Mesendoderm (in vitro differentiated cells): Measurements from ENCODE around the gene GLRX5. TPM values are rescaled to one million over a fixed set of nuclear protein-coding genes. Genes with fewer than 3 reads are reported as not detected.

Source experiments
- DNase-seq: peaks from one replicate; pipeline ENCODE4 v3.0.0; 2013
- H2AK5ac ChIP-seq: 2 replicates; pipeline ENCODE4 v1.6.1; 2013; ENCODE audit warnings: low read length, inconsistent platforms
- H2BK120ac ChIP-seq: 2 replicates; pipeline ENCODE4 v1.6.1; 2013; ENCODE audit warnings: low read depth, mild to moderate bottlenecking, low read length, moderate library complexity, mixed read lengths
- H2BK15ac ChIP-seq: replicated peaks from 2 replicates; pipeline ENCODE4 v1.6.1; 2013; ENCODE audit warnings: low read depth, mild to moderate bottlenecking, moderate library complexity
- H2BK5ac ChIP-seq: 2 replicates; pipeline ENCODE4 v1.6.1; 2013; ENCODE audit warnings: low read length, inconsistent platforms
- H3K18ac ChIP-seq: 2 replicates; pipeline ENCODE4 v1.6.1; 2013; ENCODE audit warnings: mild to moderate bottlenecking, low read length, mixed read lengths
- H3K23ac ChIP-seq: one replicate; pipeline ENCODE4 v1.6.1; 2013; ENCODE audit warnings: low read length
- H3K27ac ChIP-seq: 2 replicates; pipeline ENCODE4 v1.5.1; 2013; ENCODE audit warnings: low read depth, mild to moderate bottlenecking, inconsistent platforms, low read length, moderate library complexity
- H3K27me3 ChIP-seq: 2 replicates; pipeline ENCODE4 v1.6.1; 2013; ENCODE audit warnings: low read length, control low read depth, mild to moderate bottlenecking, inconsistent platforms; ENCODE audit not compliant: insufficient read depth, poor library complexity
- H3K36me3 ChIP-seq: 2 replicates; pipeline ENCODE4 v1.6.1; 2013; ENCODE audit warnings: low read length, inconsistent platforms; ENCODE audit not compliant: control insufficient read depth, insufficient read depth
- H3K4ac ChIP-seq: one replicate; pipeline ENCODE4 v1.6.1; 2013; ENCODE audit warnings: low read depth, mild to moderate bottlenecking, low read length, moderate library complexity
- H3K4me1 ChIP-seq: 2 replicates; pipeline ENCODE4 v1.6.1; 2013; ENCODE audit warnings: low read depth, low read length, inconsistent platforms; ENCODE audit not compliant: control insufficient read depth
- H3K4me2 ChIP-seq: 2 replicates; pipeline ENCODE4 v1.6.1; 2013; ENCODE audit warnings: low read length
- H3K4me3 ChIP-seq: 2 replicates; pipeline ENCODE4 v1.5.1; 2013; ENCODE audit warnings: mild to moderate bottlenecking, low read length
- H3K56ac ChIP-seq: one replicate; pipeline ENCODE4 v1.6.1; 2013; ENCODE audit warnings: low read length
- H3K79me1 ChIP-seq: 2 replicates; pipeline ENCODE4 v1.6.1; 2013; ENCODE audit warnings: low read length, inconsistent platforms
- H3K79me2 ChIP-seq: 2 replicates; pipeline ENCODE4 v1.6.1; 2013; ENCODE audit warnings: mild to moderate bottlenecking, low read length; ENCODE audit not compliant: control insufficient read depth, insufficient read depth
- H3K9ac ChIP-seq: 2 replicates; pipeline ENCODE4 v1.6.1; 2013; ENCODE audit warnings: low read length, inconsistent platforms
- H4K5ac ChIP-seq: one replicate; pipeline ENCODE4 v1.6.1; 2013; ENCODE audit warnings: low read length
- H4K8ac ChIP-seq: one replicate; pipeline ENCODE4 v1.6.1; 2013; ENCODE audit warnings: low read depth, mild to moderate bottlenecking, control low read depth, low read length, moderate library complexity
- WGBS: extraction: QIAGEN DNeasy Blood & Tissue Kit; methylation state at CpG from one replicate; pipeline ENCODE4 v1.1.7; 2013; ENCODE audit warnings: low lambda C conversion rate, missing lambda C conversion rate; ENCODE audit not compliant: insufficient coverage; ENCODE audit errors: extremely low coverage; 5-methylcytosine and 5-hydroxymethylcytosine counted together
- polyA plus RNA-seq, 2 experiments: library from polyadenylated mRNA; stranded (reverse); fragments of 200-250 nt; gene quantifications; one replicate each; pipeline ENCODE4 v1.2.3, GENCODE V29; 2013

GLRX5 gene
- polyA plus RNA-seq (2013, experiment 1 of 2): 71.4 TPM
- 69.3 TPM for polyA plus RNA-seq (2013, experiment 2 of 2)

DNA sequence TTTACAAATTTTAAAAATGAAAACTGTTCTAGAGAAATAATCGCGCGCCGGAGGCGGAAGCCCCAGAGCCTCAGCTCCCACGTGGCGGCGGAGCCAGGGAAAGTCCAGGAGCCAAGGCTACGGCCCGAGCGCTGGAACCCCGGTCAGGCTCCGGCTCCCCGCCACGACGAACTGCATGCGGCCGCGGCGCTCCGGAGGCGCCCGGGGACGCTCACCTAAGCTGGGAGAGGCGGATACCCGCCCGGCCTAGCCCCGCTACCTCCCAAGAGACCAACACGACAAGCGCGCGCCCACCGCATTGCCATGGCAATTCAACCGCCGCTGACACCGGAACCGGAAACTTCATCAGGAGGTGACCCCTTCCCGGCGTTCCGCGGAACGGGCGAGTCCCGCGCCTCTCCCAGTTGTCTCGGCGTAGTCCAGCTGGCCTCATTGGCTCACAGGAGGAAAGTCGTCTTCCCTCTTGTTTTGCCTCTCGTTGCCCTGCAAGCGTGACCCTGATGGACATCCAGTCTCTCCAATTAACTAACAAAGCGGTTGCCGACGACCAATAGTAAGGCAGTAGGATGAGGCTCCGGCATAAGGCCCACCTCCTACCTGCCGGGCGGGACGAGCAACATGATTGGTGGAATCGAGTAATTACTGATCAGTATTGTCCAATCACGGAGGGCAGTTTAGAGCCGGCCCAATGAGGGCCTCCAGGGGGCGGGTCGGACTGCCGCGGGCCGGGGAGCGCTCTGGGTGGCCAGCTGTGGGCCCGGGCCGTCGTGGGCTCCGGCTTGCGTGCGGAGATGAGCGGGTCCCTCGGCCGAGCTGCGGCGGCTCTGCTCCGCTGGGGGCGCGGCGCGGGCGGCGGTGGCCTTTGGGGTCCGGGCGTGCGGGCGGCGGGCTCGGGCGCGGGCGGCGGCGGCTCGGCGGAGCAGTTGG lies at the start of gene GLRX5:
Gene GLRX5, plus strand, starts transcription at position 752 of the 927 bp plus-strand sequence. Its CDS starts 40 bp downstream, at position 792.
- peaks cover 69% of the 10 kb centered on the region for H3K79me2 ChIP-seq
- H3K4me2 ChIP-seq: peak within 1 kb of the TSS; percentile 98
- no peak within 1 kb of the TSS for H2BK120ac ChIP-seq
- peak within 1 kb of the TSS; percentile 86 for H3K4me3 ChIP-seq
- peak within 1 kb of the TSS; percentile 2 for H3K4ac ChIP-seq
- WGBS: no CpG with 5 or more reads among the region's 97 CpGs
- H3K23ac ChIP-seq: peak within 1 kb of the TSS; percentile 70
- H3K36me3 ChIP-seq: no peaks in the 10 kb centered on the region
- peak within 1 kb of the TSS; percentile 96 for H3K56ac ChIP-seq
- H3K9ac ChIP-seq: peak within 1 kb of the TSS; percentile 93
- H3K27me3 ChIP-seq: no peaks in the 10 kb centered on the region
- no peak within 1 kb of the TSS for H4K5ac ChIP-seq
- peak; percentile 100 for DNase-seq
- peaks cover 6% of the 10 kb centered on the region for H3K4me1 ChIP-seq
- peak within 1 kb of the TSS; percentile 83 for H3K18ac ChIP-seq
- H2AK5ac ChIP-seq: no peak within 1 kb of the TSS
- peaks cover 26% of the 10 kb centered on the region for H3K79me1 ChIP-seq
- H4K8ac ChIP-seq: no peak within 1 kb of the TSS
- no peak within 1 kb of the TSS for H2BK15ac ChIP-seq
- no peak within 1 kb of the TSS for H2BK5ac ChIP-seq
- peak within 1 kb of the TSS; percentile 80 for H3K27ac ChIP-seq

DNA sequence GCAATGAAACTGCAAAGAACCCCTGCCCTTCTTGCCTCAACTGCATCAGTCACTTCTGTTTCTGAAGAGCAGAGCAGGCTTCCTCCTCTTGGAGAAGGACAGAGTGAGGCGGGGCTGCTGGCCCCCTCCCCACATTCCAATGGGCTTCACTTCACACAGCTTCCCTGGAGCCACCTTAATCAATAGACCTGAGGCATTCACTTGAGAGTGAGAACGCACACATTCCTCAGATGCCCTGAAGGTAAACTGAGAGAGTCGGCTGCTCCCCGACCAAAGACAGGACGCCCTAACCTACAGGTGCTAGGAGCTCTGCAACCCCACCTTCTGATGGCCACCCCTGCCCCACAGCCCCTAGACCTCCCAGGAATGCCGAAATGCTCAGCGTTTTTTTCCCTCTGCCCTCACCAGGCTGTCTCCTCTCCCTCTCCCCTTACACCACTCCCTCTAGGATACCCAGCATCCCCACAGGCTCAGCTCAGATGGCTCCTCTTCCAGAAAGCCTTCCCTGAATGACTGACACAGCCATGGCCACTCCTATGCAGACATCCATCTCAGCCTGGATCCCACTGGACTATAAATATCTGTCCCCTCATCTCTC lies 49.5 kb upstream of the GLRX5 start:
- Histone ChIP-seq H3K23ac (no peak overlapping the region), H3K9ac (no peak overlapping the region), H2BK120ac (no peak overlapping the region), H3K27ac (no peak overlapping the region), H3K4me1 (no peaks in the 10 kb centered on the region), H4K5ac (no peak overlapping the region), H2BK15ac (no peak overlapping the region), H3K18ac (no peak overlapping the region), H3K79me2 (no peaks in the 10 kb centered on the region), H2BK5ac (no peak overlapping the region), H3K27me3 (no peaks in the 10 kb centered on the region), H3K4me2 (no peak overlapping the region), H3K4me3 (no peak overlapping the region), H3K79me1 (no peaks in the 10 kb centered on the region), H3K56ac (peak overlapping the region; percentile 12), H4K8ac (no peak overlapping the region), H2AK5ac (no peak overlapping the region), H3K36me3 (no peaks in the 10 kb centered on the region), H3K4ac (no peak overlapping the region)
- DNase-seq: peak; percentile 72
- no CpG with 5 or more reads among the region's 7 CpGs for WGBS

DNA sequence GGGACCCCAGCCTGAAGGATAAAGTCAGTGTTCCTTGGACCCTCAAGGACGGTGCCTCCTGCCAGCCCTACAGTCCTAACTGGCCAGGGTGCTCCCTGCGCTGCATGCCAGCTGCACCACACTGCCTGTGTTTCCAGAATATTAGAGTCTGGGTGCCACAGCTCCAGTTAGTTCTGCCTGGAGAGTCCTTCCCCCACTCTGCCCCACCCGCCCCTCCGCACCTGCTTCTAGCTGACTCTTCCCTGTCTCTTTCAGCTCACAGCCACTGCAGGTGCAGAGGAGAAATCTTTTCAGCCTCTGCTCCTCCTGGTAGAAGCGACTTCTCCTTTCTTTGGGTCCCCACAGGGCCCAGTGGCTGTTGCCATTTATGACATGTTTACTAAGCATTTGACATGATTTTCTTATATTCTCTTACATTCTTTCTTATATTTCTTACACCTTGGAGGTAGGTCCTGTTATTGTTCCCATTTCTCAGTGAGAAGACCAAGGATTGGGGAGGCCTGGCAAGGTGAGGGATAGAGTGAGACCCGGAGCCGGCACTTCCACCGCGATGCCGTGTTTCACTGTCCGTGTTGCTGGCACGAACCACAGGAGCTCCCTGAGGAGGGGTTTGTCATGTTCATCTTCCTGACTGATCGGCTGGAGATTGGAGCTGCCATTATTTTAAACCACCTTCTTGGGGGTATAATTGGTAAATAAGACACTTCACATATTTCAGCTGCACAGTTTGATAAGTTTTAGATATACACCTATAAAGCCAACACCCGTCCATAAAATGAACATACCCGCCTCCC lies 47.8 kb upstream of the GLRX5 start:
- Histone ChIP-seq H3K4ac (no peak overlapping the region), H3K79me2 (no peaks in the 10 kb centered on the region), H2BK5ac (no peak overlapping the region), H4K5ac (no peak overlapping the region), H3K23ac (no peak overlapping the region), H2AK5ac (no peak overlapping the region), H3K56ac (no peak overlapping the region), H3K4me3 (no peak overlapping the region), H3K27ac (no peak overlapping the region), H3K9ac (no peak overlapping the region), H3K79me1 (no peaks in the 10 kb centered on the region), H4K8ac (no peak overlapping the region), H3K27me3 (no peaks in the 10 kb centered on the region), H3K4me2 (no peak overlapping the region), H2BK120ac (no peak overlapping the region), H3K4me1 (no peaks in the 10 kb centered on the region), H3K18ac (no peak overlapping the region), H2BK15ac (no peak overlapping the region), H3K36me3 (no peaks in the 10 kb centered on the region)
- DNase-seq: no peak
- no CpG with 5 or more reads among the region's 15 CpGs for WGBS

DNA sequence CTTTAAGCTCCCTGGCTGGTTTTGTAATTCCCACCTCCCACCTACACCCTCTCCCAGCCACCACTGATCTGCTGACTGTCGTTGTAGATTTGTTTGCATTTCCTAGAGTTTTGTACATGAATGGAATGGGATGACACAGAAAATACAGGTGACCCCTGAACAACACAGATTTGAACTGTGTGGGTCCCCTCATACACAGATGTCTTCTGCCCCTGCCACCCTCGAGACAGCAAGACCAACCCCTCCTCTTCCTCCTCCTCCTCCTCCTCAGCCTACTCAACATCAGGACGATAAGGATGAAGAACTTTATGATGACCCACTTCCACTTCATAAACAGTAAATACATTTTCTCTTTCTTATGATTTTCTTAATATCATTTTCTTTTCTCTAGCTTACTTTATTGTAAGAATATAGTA lies 47.2 kb upstream of the GLRX5 start:
- Histone ChIP-seq H3K4me3 (no peak overlapping the region), H3K4ac (no peak overlapping the region), H2AK5ac (no peak overlapping the region), H3K4me2 (no peak overlapping the region), H2BK120ac (no peak overlapping the region), H3K27ac (no peak overlapping the region), H3K9ac (no peak overlapping the region), H3K56ac (no peak overlapping the region), H4K8ac (no peak overlapping the region), H3K27me3 (no peaks in the 10 kb centered on the region), H4K5ac (no peak overlapping the region), H3K36me3 (no peaks in the 10 kb centered on the region), H3K23ac (no peak overlapping the region), H3K79me2 (no peaks in the 10 kb centered on the region), H3K79me1 (no peaks in the 10 kb centered on the region), H2BK5ac (no peak overlapping the region), H3K18ac (no peak overlapping the region), H3K4me1 (no peaks in the 10 kb centered on the region), H2BK15ac (no peak overlapping the region)
- no peak for DNase-seq
- WGBS: no CpG with 5 or more reads among the region's 3 CpGs

DNA sequence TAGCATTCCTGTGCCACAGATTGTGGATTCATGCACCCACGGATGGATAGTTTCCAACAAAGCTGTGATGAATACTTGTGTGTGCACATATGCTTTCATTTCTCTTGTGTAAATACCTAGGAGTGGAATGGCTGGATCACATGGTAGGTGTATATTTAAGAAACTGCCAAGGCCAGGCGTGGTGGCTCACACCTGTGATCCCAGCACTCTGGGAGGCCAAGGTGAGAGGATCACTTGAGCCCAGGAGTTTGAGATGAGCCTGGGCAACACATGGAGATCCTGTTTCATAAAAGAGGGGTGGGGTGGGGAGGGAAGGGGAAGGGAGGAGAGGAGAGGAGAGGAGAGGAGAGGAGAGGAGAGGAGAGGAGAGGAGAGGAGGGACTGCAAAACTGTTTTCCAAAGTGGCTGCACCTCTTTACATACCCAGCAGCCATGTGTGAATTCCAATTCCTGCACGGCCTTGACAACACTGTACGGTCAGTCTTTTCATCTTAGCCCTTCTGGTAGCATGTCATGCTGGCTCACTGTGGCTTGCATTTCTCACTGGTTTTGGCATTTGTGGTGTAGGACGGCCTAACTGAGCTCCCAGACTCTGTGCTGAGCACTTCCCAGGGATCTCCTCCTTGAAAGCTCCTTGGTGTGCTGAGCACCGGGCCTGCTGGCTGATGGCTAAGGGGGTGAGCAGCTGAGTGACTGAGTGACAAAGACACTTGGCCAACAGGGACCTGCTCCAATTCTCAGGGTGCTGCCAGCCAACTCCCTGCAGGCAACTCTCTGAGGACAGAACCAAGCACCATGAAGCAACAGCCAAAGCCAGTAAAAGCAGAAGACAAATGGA lies 46.3 kb upstream of the GLRX5 start:
- Histone ChIP-seq H2AK5ac (no peak overlapping the region), H3K18ac (no peak overlapping the region), H3K79me2 (no peaks in the 10 kb centered on the region), H3K4me3 (no peak overlapping the region), H3K27ac (no peak overlapping the region), H3K56ac (no peak overlapping the region), H2BK15ac (no peak overlapping the region), H4K8ac (no peak overlapping the region), H3K27me3 (no peaks in the 10 kb centered on the region), H3K23ac (no peak overlapping the region), H3K4me1 (no peaks in the 10 kb centered on the region), H3K4me2 (no peak overlapping the region), H3K79me1 (no peaks in the 10 kb centered on the region), H2BK5ac (no peak overlapping the region), H3K36me3 (no peaks in the 10 kb centered on the region), H4K5ac (no peak overlapping the region), H3K4ac (no peak overlapping the region), H2BK120ac (no peak overlapping the region), H3K9ac (no peak overlapping the region)
- DNase-seq: no peak
- no CpG with 5 or more reads among the region's 6 CpGs for WGBS
